ENCODE measurements around the gene PFDN1. TPM values are rescaled to one million over a fixed set of nuclear protein-coding genes. Genes with fewer than 3 reads are reported as not detected.

PFDN1 gene
- total RNA-seq, 5 donors from 2014 or later (not counting 1 experiment from before 2014, with no cell fraction given): 26.9 to 32.2 (median 28.1) TPM

DNA sequence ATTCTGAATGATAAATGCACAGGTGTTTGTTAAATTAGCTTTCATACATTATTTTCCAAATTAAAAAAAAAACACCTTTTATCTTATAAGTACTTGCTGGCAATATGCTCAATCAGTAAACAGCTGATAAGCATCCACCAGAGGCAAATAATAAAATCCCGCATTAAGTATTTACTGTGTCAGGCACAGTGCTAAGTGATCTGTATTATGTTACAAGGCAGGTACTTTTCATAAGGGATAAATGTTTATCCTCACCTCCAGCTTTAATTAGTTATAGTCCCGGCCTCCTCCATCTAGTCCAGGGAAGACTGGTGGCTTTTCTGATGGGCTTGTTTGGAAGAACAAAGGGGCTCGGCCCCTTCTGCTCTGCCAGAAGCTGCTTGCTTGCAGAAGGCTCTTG is 40.1 kb downstream of the PFDN1 start:
- no peaks in the 10 kb centered on the region for H3K27me3 Mint-ChIP-seq
- ATAC-seq (replicated peaks in 1 of 4) (no peak), DNase-seq (no peak)
- no peak overlapping the region for H3K4me3 Mint-ChIP-seq
- no peak overlapping the region for H3K27ac ChIP-seq (ENCODE audit: low read length)
- no peaks in the 10 kb centered on the region for H3K9me3 ChIP-seq
- H3K27me3 ChIP-seq (replicated peaks in 1 of 2; ENCODE audit: control insufficient read depth in 2 of 2, extremely low read depth in 1 of 2, insufficient read depth in 2 of 2, low read length in 1 of 2): no peaks in the 10 kb centered on the region
- H3K36me3 Mint-ChIP-seq: peaks cover 38% of the 10 kb centered on the region
- no CpG with 5 or more reads among the region's 3 CpGs for WGBS (ENCODE audit: insufficient coverage)
- H3K36me3 ChIP-seq (ENCODE audit: control insufficient read depth in 2 of 2, extremely low read depth in 1 of 2, insufficient read depth in 1 of 2, low read length in 1 of 2): peaks cover 0 to 6% of the 10 kb centered on the region in 2 donors
- peaks cover 45 to 75% (median 60%) of the 10 kb centered on the region in 3 donors for H3K4me1 Mint-ChIP-seq
- H3K4me3 ChIP-seq (ENCODE audit: control insufficient read depth in 1 of 2, extremely low read depth in 1 of 2, low read length in 1 of 2): no peak overlapping the region
- ChIA-PET POLR2A (interaction anchor here in 1 of 2 donors (0.6 kb wide), 1 partner anchor 11 kb away, joined by 3 read pairs; no protein-coding TSS in a partner anchor), CTCF (interaction anchor here in 1 of 2 donors (0.6 kb wide), 1 partner anchor 122 kb away, joined by 3 read pairs; no protein-coding TSS in a partner anchor)
- peaks cover 0 to 4% (median 0%) of the 10 kb centered on the region in 3 donors for H3K9me3 Mint-ChIP-seq
- H3K4me1 ChIP-seq (ENCODE audit: control insufficient read depth in 1 of 2, extremely low read depth in 1 of 2, insufficient read depth in 2 of 2, low read length in 2 of 2): peaks cover 18 to 28% of the 10 kb centered on the region in 2 experiments
- peak overlapping the region in 1 of 2 donors; percentile 22 for H3K27ac Mint-ChIP-seq

DNA sequence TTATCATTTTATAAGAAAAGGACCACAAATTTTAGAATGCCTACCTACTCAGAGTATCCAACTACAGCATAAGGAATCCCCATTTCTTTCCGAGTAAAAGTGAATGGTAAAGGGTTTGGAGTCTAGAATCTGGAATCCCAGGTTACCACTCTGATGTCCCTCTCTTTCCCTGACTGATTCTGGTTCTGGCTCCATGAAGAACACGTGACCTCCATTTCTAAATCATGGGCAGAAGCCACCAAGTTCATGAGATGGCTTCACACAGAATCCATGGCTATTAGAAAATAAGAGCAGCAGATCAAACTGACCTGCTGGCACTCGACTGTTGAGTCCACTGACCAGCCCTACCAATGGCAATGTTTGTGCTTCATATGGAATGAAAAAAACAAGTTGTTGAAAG is 40.7 kb downstream of the PFDN1 start:
- H3K4me3 Mint-ChIP-seq: no peak overlapping the region
- POLR2A ChIA-PET: interaction anchor here in 1 of 2 donors (0.6 to 0.7 kb wide), 2 partner anchors 12 to 18 kb away, joined by 3 to 5 read pairs; no protein-coding TSS in a partner anchor
- no peak overlapping the region for H3K27ac ChIP-seq (ENCODE audit: low read length)
- no peak overlapping the region for H3K4me3 ChIP-seq (ENCODE audit: control insufficient read depth in 1 of 2, extremely low read depth in 1 of 2, low read length in 1 of 2)
- peaks cover 39 to 75% (median 60%) of the 10 kb centered on the region in 3 donors for H3K4me1 Mint-ChIP-seq
- DNase-seq (no peak), ATAC-seq (replicated peaks in 1 of 4) (no peak)
- CTCF ChIA-PET: interaction anchor here in 1 of 2 donors (0.6 kb wide), 1 partner anchor 15 kb away, joined by 5 read pairs; no protein-coding TSS in a partner anchor
- H3K27me3 ChIP-seq (replicated peaks in 1 of 2; ENCODE audit: control insufficient read depth in 2 of 2, extremely low read depth in 1 of 2, insufficient read depth in 2 of 2, low read length in 1 of 2): no peaks in the 10 kb centered on the region
- peaks cover 44% of the 10 kb centered on the region for H3K36me3 Mint-ChIP-seq
- H3K36me3 ChIP-seq (ENCODE audit: control insufficient read depth in 2 of 2, extremely low read depth in 1 of 2, insufficient read depth in 1 of 2, low read length in 1 of 2): peaks cover 0 to 6% of the 10 kb centered on the region in 2 donors
- H3K9me3 ChIP-seq: no peaks in the 10 kb centered on the region
- WGBS (ENCODE audit: insufficient coverage): 100% methylated on average over 2 of the region's 3 CpGs
- H3K4me1 ChIP-seq (ENCODE audit: control insufficient read depth in 1 of 2, extremely low read depth in 1 of 2, insufficient read depth in 2 of 2, low read length in 2 of 2): peaks cover 14 to 23% of the 10 kb centered on the region in 2 experiments
- no peaks in the 10 kb centered on the region for H3K27me3 Mint-ChIP-seq
- H3K9me3 Mint-ChIP-seq: peaks cover 0 to 4% (median 0%) of the 10 kb centered on the region in 3 donors
- H3K27ac Mint-ChIP-seq: no peak overlapping the region

DNA sequence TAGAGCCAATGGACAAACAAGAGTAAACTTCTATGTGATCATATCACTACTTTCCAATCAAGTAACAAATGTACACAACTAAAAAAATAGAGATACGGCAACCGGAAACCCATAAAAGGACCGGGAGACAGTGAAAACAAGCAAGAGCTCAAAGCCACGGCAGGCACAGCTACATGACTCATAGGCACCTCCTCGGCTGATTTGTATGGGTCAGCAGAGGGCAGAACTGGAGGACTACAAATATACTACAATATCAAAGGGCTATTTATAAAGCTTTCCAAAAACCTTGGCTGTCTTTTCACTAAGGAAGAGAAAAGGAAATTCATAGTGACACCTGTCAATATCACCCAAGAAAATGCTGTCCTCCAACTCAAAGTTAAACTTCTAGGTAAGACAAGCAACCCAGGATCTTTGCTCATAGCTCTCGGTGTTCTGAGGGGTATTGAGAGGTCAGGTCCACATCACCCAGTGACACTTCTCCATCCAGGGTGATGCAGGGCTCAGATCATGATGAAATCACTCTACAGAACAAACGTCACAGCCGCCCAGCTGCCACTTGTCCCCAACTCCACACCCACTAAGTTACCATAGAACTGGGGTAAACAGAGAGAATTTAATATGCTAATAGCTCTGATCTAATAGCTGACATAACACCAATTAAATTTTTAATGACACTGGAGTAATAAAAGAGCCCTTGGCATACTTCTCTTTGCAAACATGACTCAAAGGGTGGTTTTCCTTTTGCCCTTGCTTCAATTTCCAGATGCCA is 41.3 kb downstream of the PFDN1 start:
- Histone ChIP-seq H3K27me3 (replicated peaks in 1 of 2; ENCODE audit: control insufficient read depth in 2 of 2, extremely low read depth in 1 of 2, insufficient read depth in 2 of 2, low read length in 1 of 2) (no peaks in the 10 kb centered on the region), H3K36me3 (ENCODE audit: control insufficient read depth in 2 of 2, extremely low read depth in 1 of 2, insufficient read depth in 1 of 2, low read length in 1 of 2) (peaks cover 0 to 6% of the 10 kb centered on the region in 2 donors), H3K27ac (ENCODE audit: low read length) (peak overlapping the region; percentile 41), H3K9me3 (no peaks in the 10 kb centered on the region), H3K4me3 (ENCODE audit: control insufficient read depth in 1 of 2, extremely low read depth in 1 of 2, low read length in 1 of 2) (no peak overlapping the region), H3K4me1 (ENCODE audit: control insufficient read depth in 1 of 2, extremely low read depth in 1 of 2, insufficient read depth in 2 of 2, low read length in 2 of 2) (peaks cover 11 to 17% of the 10 kb centered on the region in 2 experiments)
- peaks cover 45% of the 10 kb centered on the region for H3K36me3 Mint-ChIP-seq
- H3K27me3 Mint-ChIP-seq: no peaks in the 10 kb centered on the region
- DNase-seq (peak in 4 of 35 experiments; percentile 14 to 52 (median 30)), ATAC-seq (replicated peaks in 1 of 4) (peak in 3 of 4 experiments; percentile 43 to 60 (median 51))
- POLR2A ChIA-PET: interaction anchor here in 1 of 2 donors (0.7 kb wide), 1 partner anchor 17 kb away, joined by 5 read pairs; no protein-coding TSS in a partner anchor
- no peak overlapping the region for H3K4me3 Mint-ChIP-seq
- WGBS (ENCODE audit: insufficient coverage): 69% methylated on average over 3 of the region's 8 CpGs
- CTCF ChIA-PET: interaction anchor here in 1 of 2 donors (0.7 to 1.7 kb wide), 4 partner anchors 17 to 97 kb away, joined by 3 to 5 read pairs (median 4); no protein-coding TSS in a partner anchor
- H3K4me1 Mint-ChIP-seq: peaks cover 33 to 70% (median 54%) of the 10 kb centered on the region in 3 donors
- peaks cover 0 to 4% (median 0%) of the 10 kb centered on the region in 3 donors for H3K9me3 Mint-ChIP-seq
- H3K27ac Mint-ChIP-seq: peak overlapping the region; percentile 48 to 64

DNA sequence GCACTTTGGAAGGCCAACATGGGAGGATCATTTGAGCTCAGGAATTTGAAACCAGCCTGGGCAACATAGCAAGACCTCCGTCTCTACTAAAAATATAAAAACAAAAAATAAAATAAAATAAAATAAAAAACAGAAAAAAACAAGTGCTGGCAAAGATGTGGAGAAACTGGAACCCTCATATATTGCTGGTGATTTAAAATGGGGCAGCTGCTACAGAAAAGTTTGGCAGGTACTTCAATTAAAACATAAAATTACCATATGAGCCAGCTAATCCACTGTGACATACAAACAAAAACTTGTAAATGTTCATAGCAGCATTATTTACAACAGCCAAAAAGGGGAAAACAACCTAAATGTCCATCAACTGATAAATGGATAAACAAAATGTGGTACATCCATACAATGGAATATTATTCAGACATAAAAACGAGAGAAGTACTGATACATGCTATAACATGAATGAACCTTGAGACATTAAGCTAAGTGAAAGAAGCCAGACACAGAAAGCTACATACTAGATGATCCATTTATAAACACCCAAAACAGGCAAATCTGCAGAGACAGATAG is 42.7 kb downstream of the PFDN1 start:
- Histone ChIP-seq H3K27ac (ENCODE audit: low read length) (peak overlapping the region; percentile 67), H3K27me3 (replicated peaks in 1 of 2; ENCODE audit: control insufficient read depth in 2 of 2, extremely low read depth in 1 of 2, insufficient read depth in 2 of 2, low read length in 1 of 2) (no peaks in the 10 kb centered on the region), H3K4me1 (ENCODE audit: control insufficient read depth in 1 of 2, extremely low read depth in 1 of 2, insufficient read depth in 2 of 2, low read length in 2 of 2) (peaks cover 8 to 10% of the 10 kb centered on the region in 2 experiments), H3K9me3 (no peaks in the 10 kb centered on the region), H3K36me3 (ENCODE audit: control insufficient read depth in 2 of 2, extremely low read depth in 1 of 2, insufficient read depth in 1 of 2, low read length in 1 of 2) (peaks cover 0 to 6% of the 10 kb centered on the region in 2 donors), H3K4me3 (ENCODE audit: control insufficient read depth in 1 of 2, extremely low read depth in 1 of 2, low read length in 1 of 2) (no peak overlapping the region)
- Mint-ChIP-seq H3K4me1 (peaks cover 18 to 56% (median 40%) of the 10 kb centered on the region in 3 donors), H3K9me3 (peaks cover 0 to 4% (median 0%) of the 10 kb centered on the region in 3 donors), H3K4me3 (no peak overlapping the region), H3K27ac (peak overlapping the region in 1 of 2 donors; percentile 85), H3K27me3 (no peaks in the 10 kb centered on the region), H3K36me3 (peaks cover 45% of the 10 kb centered on the region)
- DNase-seq (no peak), ATAC-seq (replicated peaks in 1 of 4) (no peak)
- WGBS (ENCODE audit: insufficient coverage): no CpG with 5 or more reads among the region's 2 CpGs
- CTCF ChIA-PET: interaction anchor here (0.8 to 1.7 kb wide), 3 partner anchors 8 to 92 kb away, joined by 3 to 12 read pairs (median 5); no protein-coding TSS in a partner anchor
- POLR2A ChIA-PET: interaction anchor here (0.5 to 0.6 kb wide), 2 partner anchors 598 to 926 kb away, joined by 4 read pairs; no protein-coding TSS in a partner anchor

DNA sequence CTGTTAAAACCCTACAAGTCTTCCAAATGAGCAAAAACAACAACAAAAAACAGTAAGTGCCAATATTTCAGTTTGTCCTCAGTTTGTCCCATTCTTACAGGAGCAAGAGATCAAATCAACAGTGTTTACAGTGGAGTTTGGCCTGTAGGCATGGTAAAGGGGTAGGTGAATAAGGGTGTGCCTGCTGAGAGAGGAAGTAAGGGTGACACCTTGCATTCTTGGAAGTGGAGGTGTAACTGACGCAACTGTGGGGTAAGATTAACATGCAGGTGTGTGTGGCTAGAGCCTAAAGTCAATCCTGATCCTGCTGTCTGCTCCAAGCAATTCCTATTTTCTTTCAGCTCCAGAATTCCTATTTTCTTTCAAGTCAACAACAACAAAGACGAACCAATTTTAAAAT is 43.4 kb downstream of the PFDN1 start:
- CTCF ChIA-PET: no interaction called here
- H3K4me3 Mint-ChIP-seq: peak overlapping the region in 1 of 3 donors; percentile 21
- peaks cover 0 to 4% (median 0%) of the 10 kb centered on the region in 3 donors for H3K9me3 Mint-ChIP-seq
- H3K27me3 Mint-ChIP-seq: no peaks in the 10 kb centered on the region
- peaks cover 45% of the 10 kb centered on the region for H3K36me3 Mint-ChIP-seq
- H3K27me3 ChIP-seq (replicated peaks in 1 of 2; ENCODE audit: control insufficient read depth in 2 of 2, extremely low read depth in 1 of 2, insufficient read depth in 2 of 2, low read length in 1 of 2): no peaks in the 10 kb centered on the region
- H3K4me3 ChIP-seq (ENCODE audit: control insufficient read depth in 1 of 2, extremely low read depth in 1 of 2, low read length in 1 of 2): peak overlapping the region in 1 of 2 donors; percentile 10
- peaks cover 8 to 9% of the 10 kb centered on the region in 2 experiments for H3K4me1 ChIP-seq (ENCODE audit: control insufficient read depth in 1 of 2, extremely low read depth in 1 of 2, insufficient read depth in 2 of 2, low read length in 2 of 2)
- no CpG with 5 or more reads among the region's 2 CpGs for WGBS (ENCODE audit: insufficient coverage)
- H3K9me3 ChIP-seq: no peaks in the 10 kb centered on the region
- DNase-seq: peak in 1 of 35 experiments; percentile 20
- H3K27ac ChIP-seq (ENCODE audit: low read length): peak overlapping the region; percentile 67
- POLR2A ChIA-PET: no interaction called here
- peak; percentile 65 to 93 (median 80) for ATAC-seq (replicated peaks in 1 of 4)
- H3K4me1 Mint-ChIP-seq: peaks cover 16 to 53% (median 37%) of the 10 kb centered on the region in 3 donors
- peak overlapping the region; percentile 37 to 85 for H3K27ac Mint-ChIP-seq
- H3K36me3 ChIP-seq (ENCODE audit: control insufficient read depth in 2 of 2, extremely low read depth in 1 of 2, insufficient read depth in 1 of 2, low read length in 1 of 2): peaks cover 0 to 8% of the 10 kb centered on the region in 2 donors

DNA sequence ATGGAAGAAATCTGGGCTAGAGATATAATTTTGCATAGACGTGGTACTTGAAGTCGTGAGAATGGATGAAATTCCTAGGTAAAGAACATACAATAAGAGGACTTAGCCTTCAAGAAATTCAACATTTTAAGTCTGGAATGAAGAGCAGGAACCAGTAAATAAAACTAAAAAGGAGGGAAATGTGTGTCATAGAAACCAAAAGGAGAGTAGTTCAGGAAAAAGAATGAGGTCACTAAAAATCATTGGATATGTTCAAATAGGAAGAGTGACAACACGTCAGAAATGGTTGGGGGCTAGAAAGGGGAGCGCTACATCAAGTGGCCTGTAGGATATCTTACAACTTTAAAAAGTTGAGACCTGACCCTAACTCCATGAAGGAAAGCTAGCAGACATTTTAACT is 44.0 kb downstream of the PFDN1 start:
- peak overlapping the region; percentile 59 to 85 for H3K27ac Mint-ChIP-seq
- 100% methylated on average over 1 of the region's 4 CpGs for WGBS (ENCODE audit: insufficient coverage)
- H3K4me3 Mint-ChIP-seq: peak overlapping the region in 1 of 3 donors; percentile 21
- Histone ChIP-seq H3K27ac (ENCODE audit: low read length) (peak overlapping the region; percentile 67), H3K27me3 (replicated peaks in 1 of 2; ENCODE audit: control insufficient read depth in 2 of 2, extremely low read depth in 1 of 2, insufficient read depth in 2 of 2, low read length in 1 of 2) (no peaks in the 10 kb centered on the region), H3K4me3 (ENCODE audit: control insufficient read depth in 1 of 2, extremely low read depth in 1 of 2, low read length in 1 of 2) (no peak overlapping the region), H3K9me3 (no peaks in the 10 kb centered on the region), H3K36me3 (ENCODE audit: control insufficient read depth in 2 of 2, extremely low read depth in 1 of 2, insufficient read depth in 1 of 2, low read length in 1 of 2) (peaks cover 0 to 11% of the 10 kb centered on the region in 2 donors), H3K4me1 (ENCODE audit: control insufficient read depth in 1 of 2, extremely low read depth in 1 of 2, insufficient read depth in 2 of 2, low read length in 2 of 2) (peaks cover 8 to 9% of the 10 kb centered on the region in 2 experiments)
- H3K27me3 Mint-ChIP-seq: no peaks in the 10 kb centered on the region
- ChIA-PET POLR2A (interaction anchor here in 1 of 2 donors (0.7 kb wide), 1 partner anchor 1802 kb away, joined by 5 read pairs; no protein-coding TSS in a partner anchor), CTCF (interaction anchor here in 1 of 2 donors (0.7 kb wide), 1 partner anchor 24 kb away, joined by 4 read pairs; no protein-coding TSS in a partner anchor)
- ATAC-seq (replicated peaks in 1 of 4): no peak
- DNase-seq: no peak
- peaks cover 0 to 4% (median 0%) of the 10 kb centered on the region in 3 donors for H3K9me3 Mint-ChIP-seq
- peaks cover 16 to 50% (median 37%) of the 10 kb centered on the region in 3 donors for H3K4me1 Mint-ChIP-seq
- peaks cover 41% of the 10 kb centered on the region for H3K36me3 Mint-ChIP-seq
